ENCODE results near the gene EHD3.

EHD3 gene

GRCh38 chr2:31274401-31275075 is 40.6 kb downstream of the EHD3 start:
- H3K27me3 ChIP-seq (ENCODE audit: insufficient read depth, low read length) = no peaks in the 10 kb centered on the region
- no peaks in the 10 kb centered on the region for H4K20me1 ChIP-seq (ENCODE audit: insufficient read depth, low read length)
- no peak overlapping the region for H3K4me3 ChIP-seq (ENCODE audit: low read depth, low read length, poor library complexity, severe bottlenecking)
- TF ChIP-seq CTCF (IDR thresholded peaks at IDR 0.05; ENCODE audit: low read length) = no peak
- no peak for TF ChIP-seq EZH2 (IDR thresholded peaks at IDR 0.05; ENCODE audit: borderline replicate concordance, low read length)
- H2AFZ ChIP-seq (ENCODE audit: low read length) = no peak overlapping the region
- H3F3A ChIP-seq (ENCODE audit: insufficient read depth, low read length) = no peaks in the 10 kb centered on the region
- H3K9me3 ChIP-seq (ENCODE audit: low read length) = no peaks in the 10 kb centered on the region
- no peaks in the 10 kb centered on the region for H3K36me3 ChIP-seq (ENCODE audit: insufficient read depth, low read length)
- no peaks in the 10 kb centered on the region for H3K4me1 ChIP-seq (ENCODE audit: insufficient read depth, low read length, severe bottlenecking)
- no peaks in the 10 kb centered on the region for H3K9me2 ChIP-seq (ENCODE audit: low read depth, low read length)
- no peak overlapping the region for H3K4me2 ChIP-seq (ENCODE audit: low read length)
- no peak overlapping the region for H3K27ac ChIP-seq (ENCODE audit: low read depth, low read length, poor library complexity, severe bottlenecking)
- no peaks in the 10 kb centered on the region for H3K79me2 ChIP-seq (ENCODE audit: insufficient read depth, low read length)
- H3K9ac ChIP-seq (ENCODE audit: low read length) = no peak overlapping the region

- Histone ChIP-seq H3K27me3 (ENCODE audit: insufficient read depth, low read length) (no peaks in the 10 kb centered on the region), H3K9me3 (ENCODE audit: low read length) (no peaks in the 10 kb centered on the region), H3K4me2 (ENCODE audit: low read length) (no peak overlapping the region), H2AFZ (ENCODE audit: low read length) (no peak overlapping the region), H3K4me3 (ENCODE audit: low read depth, low read length, poor library complexity, severe bottlenecking) (no peak overlapping the region), H3K36me3 (ENCODE audit: insufficient read depth, low read length) (no peaks in the 10 kb centered on the region), H3K9ac (ENCODE audit: low read length) (no peak overlapping the region), H3K79me2 (ENCODE audit: insufficient read depth, low read length) (no peaks in the 10 kb centered on the region), H3K27ac (ENCODE audit: low read depth, low read length, poor library complexity, severe bottlenecking) (no peak overlapping the region), H3F3A (ENCODE audit: insufficient read depth, low read length) (no peaks in the 10 kb centered on the region), H4K20me1 (ENCODE audit: insufficient read depth, low read length) (no peaks in the 10 kb centered on the region), H3K4me1 (ENCODE audit: insufficient read depth, low read length, severe bottlenecking) (no peaks in the 10 kb centered on the region), H3K9me2 (ENCODE audit: low read depth, low read length) (no peaks in the 10 kb centered on the region)
- TF ChIP-seq CTCF (IDR thresholded peaks at IDR 0.05; ENCODE audit: low read length) (no peak), EZH2 (IDR thresholded peaks at IDR 0.05; ENCODE audit: borderline replicate concordance, low read length) (no peak)
Observed at GRCh38 chr2:31275976-31276375, 42.0 kb downstream of the EHD3 start.

- no peaks in the 10 kb centered on the region for H4K20me1 ChIP-seq (ENCODE audit: insufficient read depth, low read length)
- TF ChIP-seq EZH2 (IDR thresholded peaks at IDR 0.05; ENCODE audit: borderline replicate concordance, low read length) (no peak), CTCF (IDR thresholded peaks at IDR 0.05; ENCODE audit: low read length) (no peak)
- no peaks in the 10 kb centered on the region for H3K9me2 ChIP-seq (ENCODE audit: low read depth, low read length)
- H3K4me3 ChIP-seq (ENCODE audit: low read depth, low read length, poor library complexity, severe bottlenecking) = no peak overlapping the region
- H3F3A ChIP-seq (ENCODE audit: insufficient read depth, low read length) = no peaks in the 10 kb centered on the region
- H3K4me1 ChIP-seq (ENCODE audit: insufficient read depth, low read length, severe bottlenecking) = no peaks in the 10 kb centered on the region
- H3K36me3 ChIP-seq (ENCODE audit: insufficient read depth, low read length) = no peaks in the 10 kb centered on the region
- H3K9ac ChIP-seq (ENCODE audit: low read length) = no peak overlapping the region
- H2AFZ ChIP-seq (ENCODE audit: low read length) = no peak overlapping the region
- H3K9me3 ChIP-seq (ENCODE audit: low read length) = no peaks in the 10 kb centered on the region
- H3K79me2 ChIP-seq (ENCODE audit: insufficient read depth, low read length) = no peaks in the 10 kb centered on the region
- no peaks in the 10 kb centered on the region for H3K27me3 ChIP-seq (ENCODE audit: insufficient read depth, low read length)
- H3K4me2 ChIP-seq (ENCODE audit: low read length) = no peak overlapping the region
- no peak overlapping the region for H3K27ac ChIP-seq (ENCODE audit: low read depth, low read length, poor library complexity, severe bottlenecking)
Observed at GRCh38 chr2:31277621-31278020, 43.7 kb downstream of the EHD3 start.

Measured in OCI-LY1 (cell line).